Ammon's horn (tissue), 1 donor: ENCODE measurements around the gene GTF3C4.
A peak's percentile ranks its signal among the peaks of the same experiment; 100 is the strongest.

Source experiments
- DNase-seq: peaks from one replicate; pipeline ENCODE4 v3.0.0-alpha.2; 2016; ENCODE audit warnings: low spot score

Gene GTF3C4

DNA sequence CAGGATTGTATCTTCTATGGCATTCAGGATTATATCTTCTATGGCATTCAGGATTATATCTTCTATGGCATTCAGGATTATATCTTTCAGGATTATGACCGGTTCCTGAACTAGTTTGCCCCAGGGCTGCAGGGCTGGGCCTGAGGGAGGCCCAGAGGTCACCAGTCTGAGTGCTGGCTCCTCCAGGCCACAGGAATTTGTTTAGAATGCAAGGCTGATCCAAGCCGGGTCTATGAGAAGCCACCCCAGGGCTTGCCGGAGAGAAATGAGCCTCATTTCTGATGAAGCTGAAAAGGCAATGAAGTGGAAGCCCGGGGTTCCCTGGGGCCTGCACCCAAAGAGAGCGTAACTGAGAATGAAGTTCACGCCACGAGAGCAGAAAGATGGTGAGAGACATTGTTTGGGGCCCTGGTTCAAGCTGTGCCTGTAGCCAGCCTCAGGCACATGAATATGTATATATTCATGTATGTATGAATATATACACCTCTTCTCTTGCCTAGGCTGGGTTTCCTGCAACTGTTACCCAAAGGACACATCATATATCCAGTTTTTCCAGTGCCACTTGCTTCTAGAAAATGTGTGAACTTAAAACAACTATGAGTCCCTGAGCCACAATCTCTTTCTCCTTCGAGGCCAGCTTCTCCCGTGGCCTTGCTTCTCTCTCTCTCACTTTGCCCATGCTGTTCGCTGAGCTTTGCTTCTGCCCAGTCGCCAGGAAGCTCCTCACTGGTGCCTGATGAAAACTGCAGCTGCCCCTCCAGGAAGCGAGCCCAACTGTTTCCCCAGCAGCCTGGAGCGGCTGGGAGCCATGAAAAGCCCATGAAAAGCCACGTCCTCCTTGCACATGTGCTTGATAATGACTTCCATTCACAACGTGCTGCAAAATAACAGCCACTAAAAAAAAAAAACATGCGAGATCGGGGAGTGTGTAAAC, 62.3 kb downstream of the GTF3C4 start:
- peak; percentile 15 for DNase-seq

DNA sequence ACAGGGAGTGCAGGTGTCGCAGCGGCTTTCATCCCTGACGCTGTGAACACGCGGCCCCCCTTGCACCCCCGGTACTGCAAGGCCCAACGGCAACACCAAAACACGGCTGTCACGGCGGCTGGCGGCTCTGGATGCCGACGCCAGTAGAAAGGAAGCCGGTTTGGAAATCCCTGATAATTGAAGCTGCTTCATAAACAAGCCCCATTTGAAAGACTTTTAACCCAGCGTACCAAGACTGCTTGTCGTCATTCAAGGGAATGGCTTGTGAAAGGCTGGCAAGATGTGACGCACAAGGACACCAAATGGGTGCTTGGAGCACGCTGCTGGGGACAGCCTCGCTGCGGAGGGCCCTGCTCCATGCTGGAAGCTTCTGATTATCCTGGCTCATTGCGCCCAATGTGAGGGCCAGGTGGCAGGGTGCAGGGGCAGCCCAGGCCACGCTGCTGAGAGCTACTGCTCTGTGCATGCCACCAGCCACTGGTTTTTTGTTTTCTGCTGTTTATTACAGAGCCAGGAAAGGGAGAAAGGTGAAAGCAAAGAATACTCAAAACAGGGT, 63.1 kb downstream of the GTF3C4 start:
- DNase-seq = peak; percentile 11

DNA sequence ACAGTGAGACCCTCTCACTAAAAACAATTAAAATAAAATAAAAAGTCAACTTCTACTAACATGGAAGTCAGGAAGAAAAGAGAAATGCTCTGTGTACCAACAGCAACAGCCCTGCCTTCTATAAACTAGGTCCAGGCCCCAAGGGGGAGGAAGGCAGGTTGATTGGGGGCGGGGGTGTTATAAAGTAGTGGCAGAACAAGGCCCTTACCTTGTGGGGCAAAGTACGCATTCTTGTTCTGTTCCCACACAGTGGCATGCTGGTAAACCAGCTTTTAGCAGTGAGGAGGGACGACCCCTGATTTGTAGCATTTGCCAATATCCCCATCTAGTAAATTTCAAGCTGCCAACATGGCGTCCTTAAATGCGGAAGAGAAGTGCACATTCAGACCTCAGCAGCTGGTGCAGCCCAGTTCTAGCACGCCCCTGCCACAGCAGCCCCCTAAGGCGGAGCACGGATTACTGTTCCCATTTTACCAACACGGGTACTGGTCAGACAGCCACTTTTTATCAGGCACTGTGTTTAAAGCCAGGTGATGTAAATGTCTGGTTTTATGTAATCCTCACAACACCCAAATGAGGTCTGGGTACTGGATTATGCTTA, 69.5 kb downstream of the GTF3C4 start:
- no peak for DNase-seq

DNA sequence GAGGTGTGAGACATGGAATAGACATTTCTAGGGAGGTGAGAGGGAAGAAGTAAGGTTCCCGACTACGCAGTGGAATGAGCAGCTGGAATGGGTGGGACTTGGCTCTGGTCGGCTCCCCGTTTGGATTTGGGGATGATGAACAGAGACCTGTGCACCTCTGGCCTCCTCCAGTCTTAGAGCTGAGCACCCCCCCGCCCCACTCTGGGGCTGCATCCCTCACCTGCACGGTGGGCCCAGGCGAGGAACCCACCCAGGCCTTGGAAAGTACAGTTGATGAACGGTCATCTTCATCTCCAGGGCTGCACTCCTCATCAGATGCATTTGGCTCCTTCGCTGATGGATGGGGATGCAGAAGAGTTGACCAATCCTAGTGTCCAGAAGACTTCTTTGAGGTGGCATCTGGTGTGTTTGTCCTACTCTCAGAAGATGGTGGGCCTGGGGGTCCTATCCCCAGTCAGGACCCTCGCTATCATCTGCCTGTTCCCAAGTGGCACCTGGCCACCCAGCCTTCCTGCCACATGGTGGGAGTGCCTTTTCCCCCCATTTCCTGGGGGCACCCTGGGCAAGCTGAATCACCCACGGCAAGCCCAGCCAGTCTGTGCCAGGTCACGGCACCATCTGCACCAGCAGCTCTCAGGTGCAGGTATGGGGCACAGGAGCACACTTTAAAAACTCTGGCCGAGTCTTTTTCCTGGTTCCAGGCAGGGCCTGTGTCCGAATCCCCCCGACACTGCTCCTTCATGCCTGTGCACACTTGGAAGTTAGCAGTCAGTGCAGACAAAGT, 70.5 kb downstream of the GTF3C4 start:
- no peak for DNase-seq

DNA sequence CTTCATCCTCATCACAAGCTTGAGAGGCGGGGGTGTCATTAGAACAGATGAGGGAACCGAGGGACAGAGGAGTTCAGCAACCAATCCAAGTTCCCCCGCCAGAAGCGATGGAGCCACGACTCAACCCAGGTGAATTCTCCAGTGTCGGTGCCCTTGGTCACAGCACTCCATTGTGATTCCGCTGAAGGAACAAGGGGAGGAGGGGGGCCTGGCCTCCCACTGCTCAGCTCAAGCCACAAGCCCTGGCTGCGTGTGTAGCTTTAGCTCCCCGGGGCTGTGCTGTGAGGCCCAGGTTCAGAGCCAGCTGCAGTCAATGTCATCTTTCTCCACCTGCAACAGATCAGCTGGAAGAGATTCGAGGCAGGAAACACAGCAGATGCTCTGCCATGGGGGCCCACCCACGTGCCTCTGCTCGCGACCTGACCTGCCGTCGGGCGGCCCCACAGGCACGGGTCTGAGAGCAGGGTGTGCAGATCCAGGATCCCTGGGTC, 72.6 kb downstream of the GTF3C4 start:
- DNase-seq = no peak

DNA sequence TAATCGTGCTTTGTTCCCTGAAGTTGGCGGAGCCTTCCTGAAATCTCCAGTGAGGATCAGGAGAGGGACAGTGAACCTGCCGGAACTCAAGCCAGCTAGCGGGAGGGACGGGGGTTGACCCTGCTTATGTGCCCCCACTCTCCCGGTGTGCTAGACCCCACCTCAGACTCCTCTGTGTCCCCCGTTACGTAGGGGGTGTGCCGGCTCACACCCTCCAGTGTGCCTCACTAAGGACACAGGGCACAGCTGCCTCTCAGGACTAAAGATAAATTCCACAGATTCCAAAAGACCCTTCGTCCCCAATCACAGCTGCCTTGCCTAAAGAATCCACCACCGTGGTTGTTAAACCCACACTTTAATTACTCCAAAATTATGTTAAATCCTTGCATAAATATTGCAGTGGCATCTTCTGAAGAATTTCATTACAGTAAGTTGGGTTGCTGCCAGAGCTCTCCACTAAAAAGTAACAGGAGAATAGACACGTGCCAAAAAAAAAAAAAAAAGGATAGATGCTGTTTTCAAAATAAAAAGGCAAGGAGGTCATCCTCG, 73.7 kb downstream of the GTF3C4 start:
- no peak for DNase-seq
